K562 (cell line): Measurements from ENCODE around the gene APLP1. TPM values are rescaled to one million over a fixed set of nuclear protein-coding genes. Genes with fewer than 3 reads are reported as not detected.

Experiments
- EP400 ChIP-seq: fragments of 450-650 bp; IDR thresholded peaks from 2 replicates; pipeline ENCODE4 v1.6.1; 2017; ENCODE audit warnings: antibody characterized with exemption, mild to moderate bottlenecking, moderate library complexity
- FOXP1 ChIP-seq: sonication (generic); formaldehyde crosslinking; IDR thresholded peaks from 2 replicates; pipeline ENCODE4 v1.8.0; 2022; ENCODE audit warnings: mild to moderate bottlenecking, missing genetic modification reagents
- HMGN3 ChIP-seq: IDR thresholded peaks from 2 replicates; pipeline ENCODE4 v1.6.1; 2011; ENCODE audit warnings: borderline replicate concordance, low read depth, mild to moderate bottlenecking, mixed read lengths, low read length; ENCODE audit not compliant: insufficient read length; ENCODE audit errors: extremely low read depth
- MAX ChIP-seq: sonication (generic); formaldehyde crosslinking; IDR thresholded peaks from 2 replicates; pipeline ENCODE4 v1.9.0; 2022; ENCODE audit warnings: mild to moderate bottlenecking, missing genetic modification reagents
- MCM2 ChIP-seq: fragments of 450-650 bp; IDR thresholded peaks from 2 replicates; pipeline ENCODE4 v1.6.1; 2017; ENCODE audit warnings: low read depth, mild to moderate bottlenecking
- NR0B1 ChIP-seq: fragments of 450-650 bp; IDR thresholded peaks from one replicate; pipeline ENCODE4 v1.6.1; 2018; ENCODE audit warnings: mild to moderate bottlenecking, moderate library complexity; ENCODE audit not compliant: partially characterized antibody
- POLR2AphosphoS2 ChIP-seq: IDR thresholded peaks from 2 replicates; pipeline ENCODE4 v1.6.1; 2012; ENCODE audit warnings: low read length, improper control_type of control experiment
- RBM14 ChIP-seq: fragments of 200-400 bp; formaldehyde crosslinking; IDR thresholded peaks from 2 replicates; pipeline ENCODE4 v1.6.1; 2018; ENCODE audit warnings: low read depth, mild to moderate bottlenecking, low read length, moderate library complexity, borderline replicate concordance; ENCODE audit not compliant: insufficient read depth
- ZBTB11 ChIP-seq, 3 experiments: fragments of 200-800 bp in 1 of 3; fragments of 250-450 bp in 1 of 3; fragments of 450-650 bp in 1 of 3; sonication (Bioruptor Pico) in 1 of 3; sonication (Bioruptor generic) in 1 of 3; formaldehyde crosslinking in 1 of 3; IDR thresholded peaks; 2 replicates each; pipeline versions ENCODE4 v1.6.1 to v1.8.0; 2016 to 2022; ENCODE audit warnings: mild to moderate bottlenecking in 2 of 3, missing genetic modification characterization in 2 of 3, missing compliant biosample characterization in 1 of 3, moderate library complexity in 1 of 3
- ZBTB17 ChIP-seq: fragments of 450-650 bp; formaldehyde crosslinking; IDR thresholded peaks from 2 replicates; pipeline ENCODE4 v1.4.0; 2020; ENCODE audit warnings: mild to moderate bottlenecking
- ZBTB43 ChIP-seq: sonication (generic); formaldehyde crosslinking; IDR thresholded peaks from 2 replicates; pipeline ENCODE4 v1.8.0; 2023; ENCODE audit warnings: mild to moderate bottlenecking, missing genetic modification reagents
- ZNF23 ChIP-seq: fragments of 250-450 bp; sonication (Bioruptor Pico); IDR thresholded peaks from 2 replicates; pipeline ENCODE4 v1.4.0; 2020; ENCODE audit warnings: mild to moderate bottlenecking
- ZNF354B ChIP-seq: fragments of 250-450 bp; sonication (Bioruptor Pico); IDR thresholded peaks from 2 replicates; pipeline ENCODE4 v1.4.0; 2020
- ZNF512 ChIP-seq: IDR thresholded peaks from 2 replicates; pipeline ENCODE4 v1.6.1; 2016; ENCODE audit warnings: missing genetic modification characterization, missing compliant biosample characterization
- ZNF57 ChIP-seq: fragments of 450-650 bp; formaldehyde crosslinking; IDR thresholded peaks from 2 replicates; pipeline ENCODE4 v1.4.0; 2020; ENCODE audit warnings: mild to moderate bottlenecking, moderate library complexity
- ZNF75A ChIP-seq: fragments of 450-650 bp; formaldehyde crosslinking; IDR thresholded peaks from 2 replicates; pipeline ENCODE4 v1.4.0; 2020; ENCODE audit warnings: mild to moderate bottlenecking
- polyA plus RNA-seq, 8 experiments: library from polyadenylated mRNA; depleted of rRNA in 4 of 8; stranded (reverse) in 5 of 8; unstranded in 3 of 8; fragments of >200 nt; fragmentation: Nextera tagmentation in 2 of 8; fragmentation: Illumina TruSeq in 1 of 8; extraction: Ambion mirVana in 2 of 8; extraction: Trizol in 1 of 8; gene quantifications; 2 replicates each; pipeline versions ENCODE4 v1.2.1 to v1.2.3, GENCODE V29; 2011 to 2014; ENCODE audit warnings: inconsistent platforms in 1 of 8, missing spikeins in 1 of 8
- total RNA-seq, 7 experiments: library from RNA; depleted of rRNA in 6 of 7; stranded (reverse); fragments of >200 nt in 6 of 7; fragmentation: Illumina TruSeq in 2 of 7; extraction: Trizol in 2 of 7; gene quantifications; 2 replicates each; pipeline versions ENCODE4 v1.2.1 to v1.2.3, GENCODE V29; 2011 to 2021; ENCODE audit warnings: low replicate concordance in 1 of 7

Gene APLP1
- total and polyA plus RNA-seq, 9 of the 15 experiments (the other 6 are each of a cell fraction or from before 2014, with no cell fraction given), result 0.69 to 9.9 (median 4.7) TPM

GRCh38 chr19:35903550-35904179 lies 35.3 kb downstream of the APLP1 start (continued):
- peak; percentile 69 for TF ChIP-seq HMGN3
- no peak for TF ChIP-seq ZNF354B (CRISPR knock-in tag)
- TF ChIP-seq ZBTB43 (CRISPR knock-in tag), result no peak
- TF ChIP-seq ZNF23 (CRISPR knock-in tag), result no peak
- TF ChIP-seq ZBTB17 (CRISPR knock-in tag), result 0 out of 2 replicates have a peak, but pooled peaks have one; percentile 22
- TF ChIP-seq ZNF512 (tag), result no peak
- no peak for TF ChIP-seq ZNF75A (CRISPR knock-in tag)
- TF ChIP-seq NR0B1, result no peak
- no peak for TF ChIP-seq POLR2AphosphoS2
- peak; percentile 98 for TF ChIP-seq MAX
- no peak for TF ChIP-seq RBM14
- no peak for TF ChIP-seq MCM2
- TF ChIP-seq FOXP1, result peak; percentile 53; the same call in 1 of the 2 replicates
- TF ChIP-seq ZNF57 (CRISPR knock-in tag), result no peak
- TF ChIP-seq ZBTB11 (CRISPR knock-in tag; IDR thresholded peaks at IDR 0.05), result peak in 2 of 3 experiments; percentile 36 to 84; a peak in 2 of 6 replicates
- TF ChIP-seq EP400, result peak; percentile 81; the same call in 1 of the 2 replicates
